CD4-positive, alpha-beta T cell (primary cell): ENCODE results near the gene SUSD6. TPM values are rescaled to one million over a fixed set of nuclear protein-coding genes. Genes with fewer than 3 reads are reported as not detected.

Experiments
- ATAC-seq: fragments of 200-7000 bp; cut with Tn5 transposase; one replicate; pipeline ENCODE4 v1.10.0; 2022; ENCODE audit warnings: mild to moderate bottlenecking; ENCODE audit not compliant: poor library complexity
- CTCF ChIA-PET: fragments of 350-600 bp; sonication (Branson Sonifier 250); formaldehyde crosslinking; loops from one replicate; lab custom pipeline; 2021; ENCODE audit warnings: antibody characterized with exemption, inconsistent platforms; lab: Charles Lee
- POLR2A ChIA-PET: fragments of 350-600 bp; sonication (Branson Sonifier 250); formaldehyde crosslinking; loops from one replicate; lab custom pipeline; 2021; ENCODE audit warnings: antibody characterized with exemption, inconsistent platforms; lab: Charles Lee
- DNase-seq, 14 experiments: peaks; one replicate each; pipeline ENCODE4 v3.0.0-alpha.2; 2013 to 2020; ENCODE audit warnings: mixed read lengths in 2 of 14
- H3K27ac ChIP-seq, 2 donors: one replicate each; pipeline versions ENCODE4 v1.5.1 to v1.7.0; 2013; ENCODE audit warnings: low read length in 2 of 2, low read depth in 1 of 2, mild to moderate bottlenecking in 1 of 2
- H3K27me3 ChIP-seq, 2 experiments: 1 replicate in 1 of 2; 2 replicates in 1 of 2; pipeline versions ENCODE4 v1.6.1 to v1.7.0; 2013; ENCODE audit warnings: low read length in 2 of 2, control low read depth in 1 of 2, mild to moderate bottlenecking in 1 of 2, moderate library complexity in 1 of 2; ENCODE audit not compliant: insufficient read depth in 2 of 2, control insufficient read depth in 1 of 2
- H3K36me3 ChIP-seq: one replicate; pipeline ENCODE4 v1.6.1; 2013; ENCODE audit warnings: low read length, control low read depth; ENCODE audit not compliant: insufficient read depth
- H3K4me1 ChIP-seq: one replicate; pipeline ENCODE4 v1.6.1; 2013; ENCODE audit warnings: low read length, control low read depth; ENCODE audit not compliant: insufficient read depth
- H3K4me3 ChIP-seq: one replicate; pipeline ENCODE4 v1.5.1; 2013; ENCODE audit warnings: mild to moderate bottlenecking, low read length, moderate library complexity
- H3K9me3 ChIP-seq, 2 experiments: 1 replicate in 1 of 2; 2 replicates in 1 of 2; pipeline versions ENCODE4 v1.6.1 to v1.7.0; 2013; ENCODE audit warnings: low read length in 2 of 2, mild to moderate bottlenecking in 2 of 2, control low read depth in 1 of 2, moderate library complexity in 1 of 2; ENCODE audit not compliant: control insufficient read depth in 1 of 2, insufficient read depth in 1 of 2
- H3K27ac Mint-ChIP-seq: one replicate; pipeline ENCODE4 v1.8.0; 2020; ENCODE audit warnings: mixed read lengths
- H3K27me3 Mint-ChIP-seq: one replicate; pipeline ENCODE4 v1.8.0; 2021; ENCODE audit warnings: mixed read lengths
- H3K36me3 Mint-ChIP-seq: one replicate; pipeline ENCODE4 v1.8.0; 2021; ENCODE audit warnings: low read depth, mixed read lengths
- H3K4me1 Mint-ChIP-seq: one replicate; pipeline ENCODE4 v1.8.0; 2021; ENCODE audit warnings: low read depth, mixed read lengths
- H3K4me3 Mint-ChIP-seq: one replicate; pipeline ENCODE4 v1.8.0; 2020; ENCODE audit warnings: mild to moderate bottlenecking, mixed read lengths
- H3K9me3 Mint-ChIP-seq: one replicate; pipeline ENCODE4 v1.8.0; 2020; ENCODE audit warnings: mixed read lengths
- intact Hi-C, 2 experiments: fragments of 100-400 bp; cut with DNase I in 1 of 2; cut with micrococcal nuclease in 1 of 2; formaldehyde crosslinking; loops; one replicate each; pipeline versions ENCODE4 v1.15.1 to v1.9.0; 2023 to 2025; cut with DNase I, micrococcal nuclease
- total RNA-seq, 174 experiments: library from RNA in 2 of 174; stranded (reverse) in 2 of 174; gene quantifications; one replicate each; pipeline ENCODE4 v1.2.3 and lab custom pipeline; 2021 to 2026
- TF ChIP-seq, protein P1 (sequence below): fragments of 200-600 bp; IDR thresholded peaks from one replicate; pipeline ENCODE4 v1.8.0; 2022; ENCODE audit warnings: antibody characterized with exemption, mild to moderate bottlenecking

SUSD6 gene
- total RNA-seq, 2 experiments from 2014 or later, result 93.7 to 95.1 TPM

GRCh38 chr14:69573831-69574262, 37.5 kb upstream of the SUSD6 start:
- intact Hi-C loops, result loop anchor here (2.0 to 10.0 kb wide), 4 partner anchors 331 to 711 kb away; no protein-coding TSS in a partner anchor
- H3K27ac Mint-ChIP-seq, result no peak overlapping the region
- no peaks in the 10 kb centered on the region for H3K9me3 Mint-ChIP-seq
- peak in 1 of 14 experiments; percentile 17 for DNase-seq
- Histone ChIP-seq H3K27ac (no peak overlapping the region), H3K4me3 (peak overlapping the region; percentile 10), H3K4me1 (peaks cover 29% of the 10 kb centered on the region), H3K36me3 (no peaks in the 10 kb centered on the region), H3K27me3 (peaks cover 36 to 50% of the 10 kb centered on the region in 2 experiments), H3K9me3 (peaks cover 0 to 14% of the 10 kb centered on the region in 2 experiments)
- ATAC-seq, result no peak
- peaks cover 62% of the 10 kb centered on the region for H3K27me3 Mint-ChIP-seq
- H3K4me3 Mint-ChIP-seq, result peak overlapping the region; percentile 67
- TF ChIP-seq, protein P1, sequence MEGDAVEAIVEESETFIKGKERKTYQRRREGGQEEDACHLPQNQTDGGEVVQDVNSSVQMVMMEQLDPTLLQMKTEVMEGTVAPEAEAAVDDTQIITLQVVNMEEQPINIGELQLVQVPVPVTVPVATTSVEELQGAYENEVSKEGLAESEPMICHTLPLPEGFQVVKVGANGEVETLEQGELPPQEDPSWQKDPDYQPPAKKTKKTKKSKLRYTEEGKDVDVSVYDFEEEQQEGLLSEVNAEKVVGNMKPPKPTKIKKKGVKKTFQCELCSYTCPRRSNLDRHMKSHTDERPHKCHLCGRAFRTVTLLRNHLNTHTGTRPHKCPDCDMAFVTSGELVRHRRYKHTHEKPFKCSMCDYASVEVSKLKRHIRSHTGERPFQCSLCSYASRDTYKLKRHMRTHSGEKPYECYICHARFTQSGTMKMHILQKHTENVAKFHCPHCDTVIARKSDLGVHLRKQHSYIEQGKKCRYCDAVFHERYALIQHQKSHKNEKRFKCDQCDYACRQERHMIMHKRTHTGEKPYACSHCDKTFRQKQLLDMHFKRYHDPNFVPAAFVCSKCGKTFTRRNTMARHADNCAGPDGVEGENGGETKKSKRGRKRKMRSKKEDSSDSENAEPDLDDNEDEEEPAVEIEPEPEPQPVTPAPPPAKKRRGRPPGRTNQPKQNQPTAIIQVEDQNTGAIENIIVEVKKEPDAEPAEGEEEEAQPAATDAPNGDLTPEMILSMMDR, result no peak
- ChIA-PET CTCF (interaction anchor here (0.8 to 2.1 kb wide), 3 partner anchors 12 to 153 kb away, joined by 3 to 11 read pairs (median 7); no protein-coding TSS in a partner anchor), POLR2A (interaction anchor here (0.6 kb wide), 1 partner anchor 153 kb away, joined by 3 read pairs; no protein-coding TSS in a partner anchor)
- no peaks in the 10 kb centered on the region for H3K36me3 Mint-ChIP-seq
- H3K4me1 Mint-ChIP-seq, result peaks cover 11% of the 10 kb centered on the region

DNA sequence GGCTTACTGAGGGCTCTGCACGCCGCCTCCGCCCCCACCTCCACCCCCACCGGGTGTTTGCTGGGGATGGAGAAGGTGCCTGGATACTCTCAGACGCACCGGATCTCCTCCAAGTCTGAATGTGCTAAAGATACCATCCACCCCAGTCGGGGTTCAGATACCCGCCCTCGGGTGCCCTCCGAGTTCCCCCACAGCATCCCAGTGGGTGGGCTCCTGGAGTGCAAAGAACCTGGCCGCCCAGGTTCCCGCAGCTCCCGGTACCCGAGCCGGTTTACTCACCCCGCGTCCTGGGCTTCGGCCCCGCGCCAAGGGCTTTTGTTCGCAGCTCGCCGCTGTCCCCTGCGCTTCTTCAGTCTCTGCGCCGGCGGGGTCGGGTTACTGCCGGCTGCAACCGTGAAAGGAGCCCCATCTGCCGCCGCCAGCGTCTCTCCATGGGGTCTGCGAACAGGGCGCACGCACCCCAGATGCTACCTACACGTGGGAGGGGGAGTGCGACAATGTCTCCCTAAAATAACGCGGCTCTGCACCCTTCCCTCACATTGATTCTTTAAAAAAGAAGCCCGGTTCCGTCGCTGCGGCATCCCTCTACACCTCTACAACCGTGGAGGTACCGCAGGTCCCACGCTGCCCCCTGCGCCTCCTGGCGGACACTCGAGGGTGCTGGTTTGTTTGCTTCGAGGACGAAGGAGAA, 37.0 kb upstream of the SUSD6 start, which contains the start of gene CCDC177:
TSS of gene CCDC177 (minus strand) at position 609 of the 691 bp plus-strand sequence. CDS start 1,249 bp downstream, outside the sequence.
- Histone ChIP-seq H3K9me3 (peaks cover 0 to 14% of the 10 kb centered on the region in 2 experiments), H3K36me3 (no peaks in the 10 kb centered on the region), H3K4me3 (peak within 1 kb of the TSS; percentile 55), H3K4me1 (peaks cover 29% of the 10 kb centered on the region), H3K27ac (no peak within 1 kb of the TSS), H3K27me3 (peaks cover 36 to 49% of the 10 kb centered on the region in 2 experiments)
- Mint-ChIP-seq H3K4me1 (peaks cover 11% of the 10 kb centered on the region), H3K4me3 (peak within 1 kb of the TSS; percentile 83), H3K36me3 (no peaks in the 10 kb centered on the region), H3K9me3 (no peaks in the 10 kb centered on the region), H3K27me3 (peaks cover 61% of the 10 kb centered on the region), H3K27ac (no peak within 1 kb of the TSS)
- ChIA-PET POLR2A (no interaction called here), CTCF (interaction anchor here (0.8 to 2.1 kb wide), 4 partner anchors 11 to 152 kb away, joined by 3 to 11 read pairs (median 5); no protein-coding TSS in a partner anchor)
- TF ChIP-seq, protein P1, result peak; percentile 97
- DNase-seq, result peak; percentile 56 to 83 (median 68)
- peak; percentile 87 for ATAC-seq
- intact Hi-C loops, result loop anchor here (2.0 to 10.0 kb wide), 4 partner anchors 332 to 712 kb away; no protein-coding TSS in a partner anchor

- Mint-ChIP-seq H3K36me3 (no peaks in the 10 kb centered on the region), H3K4me3 (peak overlapping the region; percentile 83), H3K9me3 (no peaks in the 10 kb centered on the region), H3K4me1 (peaks cover 11% of the 10 kb centered on the region), H3K27ac (no peak overlapping the region), H3K27me3 (peaks cover 56% of the 10 kb centered on the region)
- H3K9me3 ChIP-seq, result peaks cover 0 to 14% of the 10 kb centered on the region in 2 experiments
- ATAC-seq, result peak; percentile 8
- peak overlapping the region; percentile 55 for H3K4me3 ChIP-seq
- peaks cover 29% of the 10 kb centered on the region for H3K4me1 ChIP-seq
- TF ChIP-seq, protein P1, result peak; percentile 68
- ChIA-PET POLR2A (no interaction called here), CTCF (interaction anchor here (0.5 to 2.1 kb wide), 6 partner anchors 11 to 211 kb away, joined by 3 to 11 read pairs (median 4); no protein-coding TSS in a partner anchor)
- no peaks in the 10 kb centered on the region for H3K36me3 ChIP-seq
- DNase-seq, result no peak
- no peak overlapping the region for H3K27ac ChIP-seq
- intact Hi-C loops, result loop anchor here (2.0 to 10.0 kb wide), 4 partner anchors 332 to 712 kb away; no protein-coding TSS in a partner anchor
- H3K27me3 ChIP-seq, result peaks cover 35 to 44% of the 10 kb centered on the region in 2 experiments
Observed at GRCh38 chr14:69574954-69575295, 36.5 kb upstream of the SUSD6 start.
